ENCODE measurements around the gene UTP14A.

- TF ChIP-seq CTCF (IDR thresholded peaks at IDR 0.05) (no peak), ZFX (IDR thresholded peaks at IDR 0.05; ENCODE audit: borderline replicate concordance) (no peak)
Observed at GRCh38 chrX:129877401-129877800, 28.6 kb upstream of the UTP14A start.

Data from 22Rv1 (cell line).